Middle frontal gyrus (tissue), 1 donor: ENCODE results near the gene CRTC2.
A peak's percentile ranks its signal among the peaks of the same experiment; 100 is the strongest.
"Not testable (repeated sequence)": the region's sequence is repeated elsewhere in the genome, so short reads cannot be mapped to it uniquely, and the experiment has no call there.

Source experiments
- DNase-seq: peaks from one replicate; pipeline ENCODE4 v3.0.0-alpha.2; 2015; ENCODE audit warnings: low spot score; ENCODE audit errors: extremely low spot score

CRTC2 gene

GRCh38 chr1:153958111-153958960 is at the start of gene CRTC2:
CRTC2 (minus strand) TSS chr1:153958612; CDS start chr1:153958497, 115 bp downstream.
- peak; percentile 98 for DNase-seq

- DNase-seq = no peak
Observed at GRCh38 chr1:154006136-154006535, 47.7 kb upstream of the CRTC2 start.

- DNase-seq = no peak
Observed at GRCh38 chr1:154000420-154000819, 42.0 kb upstream of the CRTC2 start.

- not testable (repeated sequence) for DNase-seq
Observed at GRCh38 chr1:153996882-153997281, 38.5 kb upstream of the CRTC2 start.

GRCh38 chr1:153995640-153996039 is 37.2 kb upstream of the CRTC2 start:
- no peak for DNase-seq

- no peak for DNase-seq
Observed at GRCh38 chr1:153995202-153995601, 36.8 kb upstream of the CRTC2 start.

- no peak for DNase-seq
Observed at GRCh38 chr1:153991806-153992205, 33.4 kb upstream of the CRTC2 start.

- no peak for DNase-seq
Observed at GRCh38 chr1:153991151-153991630, 32.8 kb upstream of the CRTC2 start.

GRCh38 chr1:153990468-153991150 is 32.2 kb upstream of the CRTC2 start, which contains the start of gene RPS27:
RPS27 (plus strand) TSS chr1:153990762; CDS start chr1:153990797, 35 bp downstream.
- DNase-seq = peak; percentile 92

GRCh38 chr1:153987621-153988020 is 29.2 kb upstream of the CRTC2 start:
- no peak for DNase-seq

- DNase-seq = no peak
Observed at GRCh38 chr1:153985941-153986761, 27.7 kb upstream of the CRTC2 start, which contains the start of gene RAB13. RAB13 (minus strand) TSS chr1:153986339; CDS start chr1:153986236, 103 bp downstream.

- no peak for DNase-seq
Observed at GRCh38 chr1:153985341-153985912, 27.0 kb upstream of the CRTC2 start.

- no peak for DNase-seq
Observed at GRCh38 chr1:153984123-153984894, 25.9 kb upstream of the CRTC2 start.

- DNase-seq = not testable (repeated sequence)
Observed at GRCh38 chr1:153981735-153982134, 23.3 kb upstream of the CRTC2 start.

- DNase-seq = not testable (repeated sequence)
Observed at GRCh38 chr1:153979091-153979490, 20.7 kb upstream of the CRTC2 start.

- DNase-seq = no peak
Observed at GRCh38 chr1:153978274-153978909, 20.0 kb upstream of the CRTC2 start.

- DNase-seq = peak; percentile 86
Observed at GRCh38 chr1:153977250-153978240, 19.1 kb upstream of the CRTC2 start, which contains the start of gene JTB. JTB (minus strand) TSS chr1:153977674; CDS start chr1:153977252, 422 bp downstream.

- no peak for DNase-seq
Observed at GRCh38 chr1:153976819-153977249, 18.4 kb upstream of the CRTC2 start.
